Fibroblast of the aortic adventitia (primary cell): ENCODE data around the gene CKS1B. TPM values are rescaled to one million over a fixed set of nuclear protein-coding genes. Genes with fewer than 3 reads are reported as not detected.

Experiments
- DNase-seq: peaks from one replicate; pipeline ENCODE4 v3.0.0-alpha.2; 2010; ENCODE audit warnings: low read depth
- H3K4me3 ChIP-seq: 2 replicates; pipeline ENCODE4 v1.5.1; 2011; ENCODE audit warnings: low read depth, mild to moderate bottlenecking, control low read depth, low read length, moderate library complexity
- total RNA-seq: library from RNA; depleted of rRNA; stranded (reverse); fragments of >200 nt; gene quantifications from 2 replicates; pipeline ENCODE4 v1.2.3, GENCODE V29; 2012; ENCODE audit warnings: low replicate concordance
- TF ChIP-seq, protein P1 (sequence below): IDR thresholded peaks from 2 replicates; pipeline ENCODE4 v1.5.1; 2011; ENCODE audit warnings: mild to moderate bottlenecking, low read length, control low read depth, inconsistent platforms; ENCODE audit not compliant: insufficient read depth

CKS1B gene
- total RNA-seq, 1 donor: 80.7 TPM

DNA sequence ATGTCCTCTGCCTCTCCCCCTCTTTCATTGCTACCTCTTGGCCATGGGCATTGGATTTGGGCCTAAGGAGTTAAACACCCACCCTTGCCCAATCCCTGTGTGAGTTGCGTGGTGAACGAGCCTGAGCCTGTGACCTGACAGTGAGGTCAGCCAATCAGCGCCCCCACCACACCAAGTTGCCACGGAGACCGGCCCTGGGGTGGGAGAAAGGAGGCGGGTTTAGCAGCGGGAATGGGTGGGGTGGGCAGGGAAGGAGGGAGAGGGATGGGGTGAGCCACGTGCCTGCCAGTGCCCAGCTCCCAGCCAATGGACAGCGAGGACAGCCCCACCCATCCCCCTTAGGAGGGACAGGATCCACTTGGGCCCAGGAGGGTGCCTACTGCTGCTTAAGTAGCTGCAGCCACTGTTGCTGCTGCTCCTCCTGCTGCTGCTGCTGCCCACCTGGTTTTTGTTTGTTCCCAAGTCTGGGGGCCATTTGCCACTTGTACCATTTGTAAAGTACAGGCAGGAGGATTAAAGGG is 37.6 kb downstream of the CKS1B start:
- TF ChIP-seq, protein P1, sequence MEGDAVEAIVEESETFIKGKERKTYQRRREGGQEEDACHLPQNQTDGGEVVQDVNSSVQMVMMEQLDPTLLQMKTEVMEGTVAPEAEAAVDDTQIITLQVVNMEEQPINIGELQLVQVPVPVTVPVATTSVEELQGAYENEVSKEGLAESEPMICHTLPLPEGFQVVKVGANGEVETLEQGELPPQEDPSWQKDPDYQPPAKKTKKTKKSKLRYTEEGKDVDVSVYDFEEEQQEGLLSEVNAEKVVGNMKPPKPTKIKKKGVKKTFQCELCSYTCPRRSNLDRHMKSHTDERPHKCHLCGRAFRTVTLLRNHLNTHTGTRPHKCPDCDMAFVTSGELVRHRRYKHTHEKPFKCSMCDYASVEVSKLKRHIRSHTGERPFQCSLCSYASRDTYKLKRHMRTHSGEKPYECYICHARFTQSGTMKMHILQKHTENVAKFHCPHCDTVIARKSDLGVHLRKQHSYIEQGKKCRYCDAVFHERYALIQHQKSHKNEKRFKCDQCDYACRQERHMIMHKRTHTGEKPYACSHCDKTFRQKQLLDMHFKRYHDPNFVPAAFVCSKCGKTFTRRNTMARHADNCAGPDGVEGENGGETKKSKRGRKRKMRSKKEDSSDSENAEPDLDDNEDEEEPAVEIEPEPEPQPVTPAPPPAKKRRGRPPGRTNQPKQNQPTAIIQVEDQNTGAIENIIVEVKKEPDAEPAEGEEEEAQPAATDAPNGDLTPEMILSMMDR: no peak
- no peak overlapping the region for H3K4me3 ChIP-seq
- DNase-seq: peak; percentile 67

DNA sequence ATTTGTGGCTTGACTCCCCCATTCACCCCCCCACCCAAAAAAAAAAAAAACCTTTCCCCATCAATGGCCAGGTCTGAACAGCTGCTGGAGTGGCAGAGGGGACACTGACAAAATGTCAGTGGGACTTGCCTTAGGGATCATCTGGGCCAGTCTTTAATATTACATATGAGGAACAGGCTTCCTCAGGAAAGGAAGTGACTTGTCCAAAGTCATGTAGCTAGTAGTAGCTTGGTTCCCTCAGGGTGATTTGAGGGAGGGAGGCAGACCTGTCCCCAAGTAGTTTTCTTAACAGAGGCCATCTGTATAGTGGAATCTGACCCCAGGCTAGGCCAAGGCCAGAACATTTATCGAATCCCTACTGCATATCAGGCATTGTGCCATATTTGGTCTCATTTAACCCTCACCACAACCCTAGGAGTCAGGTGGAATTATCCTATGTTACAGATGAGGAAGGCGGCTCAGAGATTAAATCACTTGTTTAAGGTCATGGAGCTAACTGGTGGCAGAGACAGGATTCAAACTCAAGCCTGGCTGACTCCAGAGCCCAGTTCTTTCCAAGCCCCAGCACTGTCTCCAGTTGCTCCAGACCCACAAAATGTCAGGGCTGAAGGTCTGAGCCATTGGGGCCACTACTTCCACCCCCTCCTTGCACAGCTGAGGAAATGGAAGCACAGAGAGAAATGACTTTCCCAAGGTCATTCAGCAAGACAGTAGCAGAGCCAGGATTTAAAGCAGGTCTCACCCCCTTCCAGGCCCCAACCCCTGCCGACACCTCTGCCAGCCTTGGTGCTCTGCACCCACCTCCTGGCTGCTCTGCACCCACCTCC is 38.5 kb downstream of the CKS1B start:
- no peak for DNase-seq
- TF ChIP-seq, protein P1: no peak
- H3K4me3 ChIP-seq: no peak overlapping the region

DNA sequence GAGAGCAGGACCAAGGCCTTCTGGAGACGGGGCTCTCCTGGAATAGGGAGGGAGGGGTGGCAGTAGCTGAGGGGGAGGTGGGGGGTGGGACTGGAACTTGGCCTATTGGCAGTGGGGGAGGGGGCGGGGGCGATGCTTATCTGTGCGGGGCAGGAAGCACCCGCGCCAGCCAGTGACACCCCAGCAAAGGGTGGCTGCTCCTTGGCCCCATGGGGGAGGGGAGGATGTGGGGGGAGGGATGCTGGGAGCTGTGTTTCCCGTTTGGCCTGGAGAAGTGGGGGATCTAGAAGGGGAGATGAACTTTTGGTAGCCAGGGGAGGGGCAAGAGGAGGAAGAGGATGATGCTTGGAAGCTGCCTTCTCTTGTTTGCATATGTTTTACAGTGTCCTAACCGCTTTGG is 39.2 kb downstream of the CKS1B start:
- DNase-seq: no peak
- TF ChIP-seq, protein P1: no peak
- H3K4me3 ChIP-seq: no peak overlapping the region

DNA sequence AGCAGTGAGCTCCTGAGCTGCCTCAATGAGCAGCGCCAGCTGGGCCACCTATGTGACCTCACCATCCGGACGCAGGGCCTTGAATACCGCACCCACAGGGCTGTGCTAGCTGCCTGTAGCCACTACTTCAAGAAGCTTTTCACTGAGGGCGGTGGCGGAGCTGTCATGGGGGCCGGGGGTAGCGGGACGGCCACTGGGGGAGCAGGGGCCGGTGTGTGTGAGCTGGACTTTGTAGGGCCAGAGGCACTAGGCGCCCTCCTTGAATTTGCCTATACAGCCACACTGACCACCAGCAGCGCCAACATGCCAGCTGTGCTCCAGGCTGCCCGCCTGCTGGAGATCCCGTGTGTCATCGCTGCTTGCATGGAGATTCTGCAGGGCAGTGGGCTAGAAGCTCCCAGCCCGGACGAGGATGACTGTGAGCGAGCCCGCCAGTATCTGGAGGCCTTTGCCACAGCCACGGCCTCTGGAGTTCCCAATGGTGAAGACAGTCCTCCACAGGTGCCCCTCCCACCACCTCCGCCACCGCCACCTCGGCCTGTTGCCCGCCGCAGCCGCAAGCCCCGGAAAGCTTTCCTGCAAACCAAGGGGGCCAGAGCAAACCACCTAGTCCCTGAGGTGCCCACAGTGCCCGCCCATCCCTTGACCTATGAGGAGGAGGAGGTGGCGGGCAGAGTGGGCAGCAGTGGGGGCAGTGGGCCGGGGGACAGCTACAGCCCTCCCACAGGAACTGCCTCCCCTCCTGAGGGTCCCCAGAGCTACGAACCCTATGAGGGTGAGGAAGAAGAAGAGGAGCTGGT is 40.4 kb downstream of the CKS1B start:
- no peak for DNase-seq
- no peak overlapping the region for H3K4me3 ChIP-seq
- TF ChIP-seq, protein P1: no peak

DNA sequence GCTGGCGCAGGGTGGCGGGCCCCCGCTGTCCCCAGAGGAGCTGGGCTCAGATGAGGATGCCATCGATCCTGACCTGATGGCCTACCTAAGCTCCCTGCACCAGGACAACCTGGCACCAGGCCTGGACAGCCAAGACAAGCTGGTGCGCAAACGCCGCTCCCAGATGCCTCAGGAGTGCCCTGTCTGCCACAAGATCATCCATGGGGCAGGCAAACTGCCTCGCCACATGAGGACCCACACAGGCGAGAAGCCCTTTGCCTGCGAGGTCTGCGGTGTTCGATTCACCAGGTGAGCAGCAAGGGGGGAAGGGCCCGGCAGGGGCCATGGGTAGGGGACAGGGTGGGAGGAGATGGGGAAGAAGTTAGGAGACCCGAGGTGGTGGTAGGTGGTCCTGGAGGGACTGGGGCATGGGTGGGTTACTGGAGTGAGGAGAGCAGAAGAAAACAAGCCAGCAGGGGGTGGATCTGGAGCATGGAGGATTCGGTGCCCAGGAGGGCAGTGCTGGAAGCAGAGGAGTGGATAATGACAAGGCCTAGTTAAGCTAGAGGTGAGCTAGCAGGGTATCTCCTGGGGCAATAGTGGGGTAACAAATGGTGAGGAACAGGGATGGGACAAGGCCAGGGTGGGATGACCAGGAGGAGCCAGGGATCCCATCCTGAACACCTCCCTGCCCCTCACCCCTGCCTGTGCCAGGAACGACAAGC is 41.2 kb downstream of the CKS1B start:
- no peak overlapping the region for H3K4me3 ChIP-seq
- no peak for DNase-seq
- TF ChIP-seq, protein P1: no peak

DNA sequence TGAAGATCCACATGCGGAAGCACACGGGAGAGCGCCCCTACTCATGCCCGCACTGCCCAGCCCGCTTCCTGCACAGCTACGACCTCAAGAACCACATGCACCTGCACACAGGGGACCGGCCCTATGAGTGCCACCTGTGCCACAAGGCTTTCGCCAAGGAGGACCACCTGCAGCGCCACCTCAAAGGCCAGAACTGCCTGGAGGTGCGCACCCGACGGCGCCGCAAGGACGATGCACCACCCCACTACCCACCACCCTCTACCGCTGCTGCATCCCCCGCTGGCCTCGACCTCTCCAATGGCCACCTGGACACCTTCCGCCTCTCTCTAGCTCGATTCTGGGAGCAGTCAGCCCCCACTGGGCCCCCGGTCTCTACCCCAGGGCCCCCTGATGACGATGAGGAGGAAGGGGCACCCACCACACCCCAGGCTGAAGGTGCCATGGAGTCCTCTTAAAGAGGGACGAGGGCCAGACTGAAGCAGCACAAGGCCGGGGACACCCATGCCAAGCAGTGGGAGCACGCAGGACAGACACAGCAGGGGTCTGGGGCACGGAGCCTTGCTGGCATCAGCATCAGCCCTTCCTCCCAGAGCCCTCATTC is 41.9 kb downstream of the CKS1B start:
- no peak overlapping the region for H3K4me3 ChIP-seq
- TF ChIP-seq, protein P1: no peak
- no peak for DNase-seq
